ENCODE data around the gene CDH4.

CDH4 gene

DNA sequence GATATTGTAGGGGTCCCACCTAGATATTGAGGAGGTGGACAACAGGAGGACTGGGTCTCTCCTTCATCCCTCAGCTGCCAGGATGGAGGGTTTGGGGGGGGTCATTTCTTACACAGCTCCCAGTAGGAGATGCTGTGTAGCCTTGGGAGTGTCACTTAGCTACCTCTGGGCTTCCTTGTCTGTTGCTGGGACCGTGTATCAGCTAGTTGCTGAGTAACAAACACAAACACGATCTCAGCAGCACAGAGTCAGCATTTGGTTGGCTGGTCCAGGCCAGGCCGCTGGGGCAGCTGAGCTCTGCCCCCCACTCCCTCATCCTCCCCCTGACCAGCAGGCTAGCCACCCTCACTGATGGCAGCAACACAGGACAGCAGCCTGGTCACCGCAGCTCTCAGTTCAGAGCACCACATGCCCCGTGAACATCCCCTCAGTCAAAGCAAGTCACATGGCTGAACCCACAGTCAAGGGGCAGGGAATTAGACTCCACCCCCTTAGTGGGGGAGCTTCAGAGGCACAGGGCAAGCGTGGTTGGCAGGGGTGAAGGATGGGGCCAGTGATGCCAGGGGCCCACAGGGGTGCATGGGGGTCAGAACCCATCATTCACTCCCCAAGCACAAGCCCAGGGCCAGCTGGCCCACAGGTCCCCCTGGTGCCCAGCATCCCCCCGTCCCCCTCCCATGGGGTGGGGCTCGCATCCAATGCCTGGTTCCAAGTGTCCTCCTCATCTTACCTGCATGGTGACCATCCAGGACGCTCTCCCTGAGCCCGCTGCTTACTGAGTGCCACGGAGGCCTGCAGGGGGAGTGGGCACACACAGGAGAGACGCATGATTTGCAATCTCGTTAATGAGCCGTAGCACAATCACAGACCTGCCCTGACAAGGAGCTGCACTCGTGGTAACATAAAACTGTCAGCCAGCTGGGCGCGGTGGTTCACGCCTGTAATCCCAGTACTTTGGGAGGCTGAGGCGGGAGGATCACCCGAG, 701.3 kb downstream of the CDH4 start:
- in situ Hi-C loops (cut with MboI; ENCODE audit: low sequenced_read_pairs, unreplicated experiment): no loop called here
- DNase-seq (ENCODE audit: low spot score): no peak
- TF ChIP-seq CTCF (IDR thresholded peaks at IDR 0.05; ENCODE audit: borderline replicate concordance, control extremely low read depth, extremely low read depth, insufficient read depth, missing control alignments): no peak

DNA sequence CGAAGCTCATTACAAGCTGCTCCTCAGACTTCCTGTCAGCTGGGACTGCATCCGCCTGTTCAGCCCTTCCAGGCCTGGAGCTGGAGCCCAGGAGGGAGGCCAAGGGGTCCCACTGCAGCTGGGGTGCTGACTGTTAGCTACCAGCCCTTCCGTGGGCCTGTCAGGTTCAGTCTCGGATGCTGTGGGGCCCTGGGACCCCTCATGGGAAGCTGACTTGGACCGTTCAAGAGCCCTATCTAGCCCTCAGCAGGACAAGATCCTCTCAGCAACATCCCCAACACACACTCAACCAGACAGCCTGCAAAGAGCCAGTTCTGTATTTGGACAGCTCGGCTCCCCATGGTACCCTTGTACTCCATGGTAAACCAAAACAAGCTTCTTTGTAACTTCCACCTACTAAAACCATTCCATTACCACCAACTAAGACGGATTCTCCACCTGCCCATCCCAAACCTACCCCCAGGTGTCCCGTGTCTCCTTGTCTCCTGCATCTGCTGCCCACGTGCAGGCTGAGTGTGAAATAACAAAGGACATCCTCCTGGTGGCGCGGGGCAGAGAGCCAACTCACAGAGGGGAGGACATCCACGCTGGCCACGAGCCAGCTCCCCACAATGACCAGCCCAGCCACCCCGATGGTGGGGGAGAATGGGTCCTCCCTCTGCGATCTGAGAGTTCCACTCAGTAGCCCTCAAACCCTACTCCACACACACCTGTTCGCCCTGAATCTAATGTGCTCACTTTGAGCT, 702.4 kb downstream of the CDH4 start:
- in situ Hi-C loops (cut with MboI; ENCODE audit: low sequenced_read_pairs, unreplicated experiment): no loop called here
- no peak for DNase-seq (ENCODE audit: low spot score)
- no peak for TF ChIP-seq CTCF (IDR thresholded peaks at IDR 0.05; ENCODE audit: borderline replicate concordance, control extremely low read depth, extremely low read depth, insufficient read depth, missing control alignments)

DNA sequence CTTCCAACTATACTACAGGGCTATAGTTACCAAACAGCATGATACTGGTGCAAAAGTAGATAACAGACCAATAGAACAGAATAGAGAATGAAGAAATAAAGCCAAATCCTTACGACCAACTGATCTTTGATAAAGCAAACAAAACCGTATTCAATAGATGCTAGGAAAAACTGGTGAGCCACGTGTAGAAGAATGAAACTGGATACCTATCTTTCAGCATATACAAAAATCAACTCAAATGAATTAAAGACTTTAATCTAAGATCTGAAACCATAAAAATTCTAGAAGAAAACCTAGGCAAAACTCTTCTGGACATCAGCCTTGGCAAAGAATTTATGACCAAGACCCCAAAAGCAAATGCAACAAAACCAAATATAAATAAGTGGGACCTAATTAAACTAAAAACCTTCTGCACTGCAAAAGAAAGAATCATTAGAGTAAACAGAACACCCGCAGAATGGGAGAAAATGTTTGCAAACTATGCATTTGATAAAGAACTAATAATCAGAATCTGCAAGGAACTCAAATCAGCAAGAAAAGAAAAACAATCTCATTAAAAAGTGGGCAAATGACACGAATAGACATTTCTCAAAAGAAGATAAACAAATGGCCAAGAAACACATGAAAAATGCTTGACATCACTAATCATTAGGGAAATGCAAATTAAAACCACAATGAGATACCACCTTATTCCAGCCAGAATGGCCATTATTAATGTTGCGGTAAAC, 703.8 kb downstream of the CDH4 start:
- no peak for DNase-seq (ENCODE audit: low spot score)
- in situ Hi-C loops (cut with MboI; ENCODE audit: low sequenced_read_pairs, unreplicated experiment): no loop called here
- no peak for TF ChIP-seq CTCF (IDR thresholded peaks at IDR 0.05; ENCODE audit: borderline replicate concordance, control extremely low read depth, extremely low read depth, insufficient read depth, missing control alignments)

DNA sequence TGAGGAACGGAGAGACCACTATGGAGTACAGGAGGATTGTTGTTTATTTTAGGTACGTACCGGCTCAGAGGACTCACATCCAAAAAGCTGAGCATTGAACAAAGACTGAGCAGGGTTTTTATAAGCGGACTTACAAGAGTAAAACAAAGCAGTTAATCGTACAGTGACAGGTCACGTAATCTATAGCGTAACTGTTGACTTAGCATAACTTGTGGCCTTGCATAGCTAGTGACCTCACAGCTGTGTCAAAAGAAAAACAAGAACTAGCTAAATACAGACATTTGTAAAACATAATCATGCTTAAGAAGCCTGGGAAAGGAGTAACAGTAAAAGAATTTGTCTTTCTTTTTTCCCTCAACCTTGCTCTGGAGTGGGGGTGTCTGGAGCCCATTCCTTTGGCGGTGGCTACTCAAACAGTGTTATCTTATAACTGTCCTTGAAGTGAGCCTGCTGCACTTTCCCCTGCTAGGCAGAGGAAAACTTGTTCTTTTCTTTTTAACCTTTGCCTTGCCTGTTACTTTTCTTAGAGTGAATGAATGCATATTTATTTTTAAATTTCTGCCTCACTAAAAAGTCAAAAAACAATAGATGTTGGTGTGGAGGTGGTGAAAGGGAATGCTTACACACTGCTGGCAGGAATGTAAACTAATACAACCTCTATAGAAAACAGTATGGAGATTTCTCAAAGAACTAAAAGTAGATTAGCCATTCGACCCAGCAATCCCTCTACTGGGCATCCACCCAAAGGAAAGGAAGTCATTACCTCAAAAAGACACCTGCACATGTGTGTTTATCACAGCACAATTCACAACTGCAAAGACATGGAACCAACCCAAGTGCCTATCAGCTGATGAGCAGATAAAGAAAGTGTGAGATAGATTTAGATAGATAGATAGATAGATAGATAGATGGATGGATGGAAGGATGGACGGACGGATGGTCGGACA, 704.6 kb downstream of the CDH4 start:
- no peak for TF ChIP-seq CTCF (IDR thresholded peaks at IDR 0.05; ENCODE audit: borderline replicate concordance, control extremely low read depth, extremely low read depth, insufficient read depth, missing control alignments)
- in situ Hi-C loops (cut with MboI; ENCODE audit: low sequenced_read_pairs, unreplicated experiment): no loop called here
- no peak for DNase-seq (ENCODE audit: low spot score)

DNA sequence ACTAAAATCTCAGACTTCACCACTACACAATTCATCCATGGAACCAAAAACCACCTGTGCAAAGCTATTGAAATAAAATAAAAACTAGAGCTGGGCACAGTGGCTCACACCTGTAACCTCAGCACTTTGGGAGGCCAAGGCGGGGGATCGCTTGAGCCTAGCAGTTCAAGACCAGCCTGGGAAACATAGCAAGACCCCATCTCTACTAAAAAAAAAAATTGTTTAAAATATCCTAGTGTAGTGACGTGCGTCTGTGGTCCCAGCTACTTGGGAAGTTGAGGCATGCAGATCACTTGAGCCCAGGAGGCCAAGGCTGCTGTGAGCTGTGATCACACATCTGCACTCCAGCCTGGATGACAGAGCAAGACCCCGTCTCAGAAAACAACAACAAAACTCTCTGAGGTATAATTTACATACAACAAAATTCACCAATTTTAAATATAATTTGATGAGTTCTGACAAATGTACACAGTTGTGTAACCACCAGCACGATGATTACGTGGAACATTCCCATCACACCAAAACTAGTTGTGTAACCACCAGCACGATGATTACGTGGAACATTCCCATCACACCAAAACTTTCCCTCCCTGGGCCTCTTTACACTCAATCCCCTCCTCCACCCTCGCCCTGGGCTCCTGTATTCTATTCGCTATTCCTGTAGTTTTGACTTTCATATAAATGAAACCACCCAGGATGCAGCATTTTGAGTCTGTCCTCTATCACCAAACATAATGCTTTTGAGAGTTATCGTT, 706.1 kb downstream of the CDH4 start:
- TF ChIP-seq CTCF (IDR thresholded peaks at IDR 0.05; ENCODE audit: borderline replicate concordance, control extremely low read depth, extremely low read depth, insufficient read depth, missing control alignments): no peak
- DNase-seq (ENCODE audit: low spot score): no peak
- in situ Hi-C loops (cut with MboI; ENCODE audit: low sequenced_read_pairs, unreplicated experiment): no loop called here
